Choroid plexus epithelial cell (primary cell): ENCODE results near the gene FBXL20.
A peak's percentile ranks its signal among the peaks of the same experiment; 100 is the strongest.

Source experiments
- DNase-seq: peaks from one replicate; pipeline ENCODE4 v3.0.0-alpha.2; 2010; ENCODE audit warnings: low read depth
- H3K4me3 ChIP-seq: 2 replicates; pipeline ENCODE4 v1.5.1; 2011; ENCODE audit warnings: low read depth, mild to moderate bottlenecking, control low read depth, low read length, moderate library complexity
- CTCF ChIP-seq: conservative IDR thresholded peaks from 2 replicates; pipeline ENCODE4 v1.5.1; 2011; ENCODE audit warnings: low read depth, mild to moderate bottlenecking, control low read depth, inconsistent platforms, low read length, moderate library complexity

FBXL20 gene

GRCh38 chr17:39240631-39241030 is 160.8 kb downstream of the FBXL20 start:
- DNase-seq, result no peak
- no peak for TF ChIP-seq CTCF
- H3K4me3 ChIP-seq, result no peak overlapping the region

- peak; percentile 26 for DNase-seq
- TF ChIP-seq CTCF, result peak; percentile 73
- no peak overlapping the region for H3K4me3 ChIP-seq
These were observed 161.6 kb downstream of the FBXL20 start for GRCh38 chr17:39239640-39240314.

- DNase-seq, result no peak
- H3K4me3 ChIP-seq, result no peak overlapping the region
- TF ChIP-seq CTCF, result no peak
These were observed 163.0 kb downstream of the FBXL20 start for GRCh38 chr17:39238311-39238972.

GRCh38 chr17:39237586-39237985 is 163.8 kb downstream of the FBXL20 start:
- no peak for DNase-seq
- no peak overlapping the region for H3K4me3 ChIP-seq
- TF ChIP-seq CTCF, result no peak

GRCh38 chr17:39236981-39237441 is 164.4 kb downstream of the FBXL20 start:
- no peak for DNase-seq
- no peak overlapping the region for H3K4me3 ChIP-seq
- TF ChIP-seq CTCF, result no peak

- no peak overlapping the region for H3K4me3 ChIP-seq
- TF ChIP-seq CTCF, result no peak
- no peak for DNase-seq
These were observed 164.9 kb downstream of the FBXL20 start for GRCh38 chr17:39236450-39236927.
